ENCODE data around the gene NSFL1C. TPM values are rescaled to one million over a fixed set of nuclear protein-coding genes. Genes with fewer than 3 reads are reported as not detected.
A peak's percentile ranks its signal among the peaks of the same experiment; 100 is the strongest.

The NSFL1C gene
- 48.9 and 52.6 TPM in 2 replicates for total RNA-seq (2014; rRNA removed; shearing (Covaris generic))
- polyA plus RNA-seq (2016; fragmentation: Nextera tagmentation; extraction: Ambion mirVana) = 84.9 and 92.2 TPM in 2 replicates
- long read RNA-seq, transcript NSFL1C-201 (9 exons, 3,568 nt) = major isoform, 78 of 109 reads
- long read RNA-seq, partial matches to known transcripts = 4 of 109 reads
- long read RNA-seq, other reads (novel, unspliced or antisense) = 23 of 109 reads

GRCh38 chr20:1466211-1467081 is at the start of gene NSFL1C:
Gene NSFL1C (minus strand): TSS chr20:1466849. CDS start chr20:1466824, 25 bp downstream.
- H3K27ac Mint-ChIP-seq = peak within 1 kb of the TSS; percentile 93
- H2AFZ ChIP-seq = peak within 1 kb of the TSS; percentile 90

GRCh38 chr20:1513801-1514200 is 47.2 kb upstream of the NSFL1C start:
- TF ChIP-seq ZNF462 (CRISPR knock-in tag; IDR thresholded peaks at IDR 0.05) = no peak
- peaks cover 8% of the 10 kb centered on the region for H3K4me1 ChIP-seq (ENCODE audit: insufficient read depth)
- H3F3A ChIP-seq (replicated peaks; ENCODE audit: low read depth) = no peaks in the 10 kb centered on the region
- no peaks in the 10 kb centered on the region; the same call in 1 of the 2 replicates for H4K20me1 ChIP-seq (replicated peaks; ENCODE audit: insufficient read depth)
- no peak overlapping the region for H3K27ac ChIP-seq (ENCODE audit: low read depth)
- Mint-ChIP-seq H3K36me3 (ENCODE audit: low read depth) (no peaks in the 10 kb centered on the region), H3K4me1 (peaks cover 12% of the 10 kb centered on the region; the same call in 2 of the 3 replicates), H3K27ac (no peak overlapping the region), H3K4me3 (no peak overlapping the region), H3K9me3 (no peaks in the 10 kb centered on the region), H3K27me3 (ENCODE audit: insufficient read depth, low read depth, poor library complexity) (peaks cover 3% of the 10 kb centered on the region)
- peaks cover 18% of the 10 kb centered on the region; the same call in 1 of the 2 replicates for H3K9me2 ChIP-seq (ENCODE audit: insufficient read depth)
- no peak overlapping the region for H3K4me3 ChIP-seq
- H3K27me3 ChIP-seq (ENCODE audit: insufficient read depth) = no peaks in the 10 kb centered on the region
- no peak overlapping the region for H2AFZ ChIP-seq
- H3K79me2 ChIP-seq (replicated peaks; ENCODE audit: insufficient read depth) = no peaks in the 10 kb centered on the region
- DNase-seq (ENCODE audit: low spot score) = no peak
- no peak overlapping the region for H3K4me2 ChIP-seq
- H3K36me3 ChIP-seq (ENCODE audit: insufficient read depth) = no peaks in the 10 kb centered on the region
- no peak for ATAC-seq

More at GRCh38 chr20:1466211-1467081, at the start of gene NSFL1C:
- DNase-seq (ENCODE audit: low spot score) = peak; percentile 93
- Histone ChIP-seq H4K20me1 (replicated peaks; ENCODE audit: insufficient read depth) (peaks cover 39% of the 10 kb centered on the region), H3K36me3 (ENCODE audit: insufficient read depth) (no peaks in the 10 kb centered on the region; the same call in none of the 2 replicates), H3K4me1 (ENCODE audit: insufficient read depth) (peaks cover 10% of the 10 kb centered on the region; the same call in 1 of the 2 replicates), H3K79me2 (replicated peaks; ENCODE audit: insufficient read depth) (peaks cover 50% of the 10 kb centered on the region), H3K4me3 (peak within 1 kb of the TSS; percentile 96), H3K9me2 (ENCODE audit: insufficient read depth) (no peaks in the 10 kb centered on the region), H3F3A (replicated peaks; ENCODE audit: low read depth) (no peaks in the 10 kb centered on the region; the same call in 1 of the 2 replicates), H3K4me2 (peak within 1 kb of the TSS; percentile 98), H3K27me3 (ENCODE audit: insufficient read depth) (no peaks in the 10 kb centered on the region), H3K27ac (ENCODE audit: low read depth) (no peak within 1 kb of the TSS)
- Mint-ChIP-seq H3K27me3 (ENCODE audit: insufficient read depth, low read depth, poor library complexity) (peaks cover 10% of the 10 kb centered on the region), H3K36me3 (ENCODE audit: low read depth) (peaks cover 14% of the 10 kb centered on the region), H3K4me1 (peaks cover 28% of the 10 kb centered on the region), H3K9me3 (no peaks in the 10 kb centered on the region; the same call in 2 of the 3 replicates), H3K4me3 (peak within 1 kb of the TSS; percentile 90)
- peak; percentile 92 for ATAC-seq
- TF ChIP-seq CTCF (conservative IDR thresholded peaks at IDR 0.05; ENCODE audit: low read depth in 2 of 2) (peak; percentile 68 to 87), CREB1 (CRISPR knock-in tag; IDR thresholded peaks at IDR 0.05; ENCODE audit: low read depth) (peak; percentile 83), EZH2phosphoT487 (IDR thresholded peaks at IDR 0.05; ENCODE audit: unreplicated experiment) (no peak), POLR2AphosphoS5 (IDR thresholded peaks at IDR 0.05; ENCODE audit: low read depth) (peak; percentile 77), ZNF114 (CRISPR knock-in tag; IDR thresholded peaks at IDR 0.05) (0 out of 2 replicates have a peak, but pooled peaks have one; percentile 42)
